NB4 (cell line): ENCODE data around the gene BRF1.

Source experiments
- MYC ChIP-seq: IDR thresholded peaks from 2 replicates; pipeline ENCODE4 v1.6.1; 2011; ENCODE audit warnings: low read depth, low read length
- POLR2A ChIP-seq: IDR thresholded peaks from 2 replicates; pipeline ENCODE4 v1.6.1; 2011; ENCODE audit warnings: mild to moderate bottlenecking; ENCODE audit not compliant: insufficient read length; ENCODE audit errors: extremely low read depth
- TF ChIP-seq, protein P1 (sequence below): IDR thresholded peaks from one replicate; pipeline ENCODE4 v1.5.1; 2012; ENCODE audit warnings: low read depth, low read length
- TF ChIP-seq, protein P2 (sequence below): IDR thresholded peaks from 2 replicates; pipeline ENCODE4 v1.6.1; 2011; ENCODE audit warnings: low read depth, low read length

DNA sequence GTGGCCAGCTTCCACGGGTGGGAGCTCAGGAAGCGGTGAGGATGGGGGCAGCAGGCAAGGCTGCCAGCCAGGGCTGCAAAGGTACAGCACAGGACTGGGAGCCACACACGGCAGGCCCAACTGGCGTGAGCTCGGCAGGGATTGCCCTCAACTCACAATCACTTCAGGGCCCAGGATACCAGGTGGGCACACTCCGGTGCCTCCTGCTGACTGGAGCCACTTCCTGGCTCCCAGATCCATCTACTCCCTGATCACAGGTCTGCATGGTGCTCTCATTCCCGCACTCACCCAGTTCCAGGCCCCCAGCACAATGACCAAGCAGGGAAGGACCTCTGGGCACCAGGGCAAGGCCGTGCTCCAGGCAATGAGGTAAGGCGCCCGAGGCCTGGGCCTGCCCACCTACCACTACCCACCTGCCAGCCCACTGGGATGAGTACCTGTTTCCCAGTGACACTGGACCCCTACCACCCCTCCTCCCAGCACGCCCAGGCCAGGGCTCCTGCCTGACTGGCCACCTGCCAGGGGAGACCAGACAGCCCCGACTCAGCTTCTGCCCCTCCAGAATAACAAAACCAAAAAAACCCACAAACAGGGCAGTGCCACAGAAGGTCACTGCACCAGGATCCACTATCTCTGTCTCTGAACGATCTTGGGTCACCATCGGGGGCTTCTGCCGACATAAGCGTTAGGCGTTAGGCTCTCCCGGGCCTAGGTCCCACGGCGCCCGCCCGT, 134.1 kb downstream of the BRF1 start:
- TF ChIP-seq, protein P1, sequence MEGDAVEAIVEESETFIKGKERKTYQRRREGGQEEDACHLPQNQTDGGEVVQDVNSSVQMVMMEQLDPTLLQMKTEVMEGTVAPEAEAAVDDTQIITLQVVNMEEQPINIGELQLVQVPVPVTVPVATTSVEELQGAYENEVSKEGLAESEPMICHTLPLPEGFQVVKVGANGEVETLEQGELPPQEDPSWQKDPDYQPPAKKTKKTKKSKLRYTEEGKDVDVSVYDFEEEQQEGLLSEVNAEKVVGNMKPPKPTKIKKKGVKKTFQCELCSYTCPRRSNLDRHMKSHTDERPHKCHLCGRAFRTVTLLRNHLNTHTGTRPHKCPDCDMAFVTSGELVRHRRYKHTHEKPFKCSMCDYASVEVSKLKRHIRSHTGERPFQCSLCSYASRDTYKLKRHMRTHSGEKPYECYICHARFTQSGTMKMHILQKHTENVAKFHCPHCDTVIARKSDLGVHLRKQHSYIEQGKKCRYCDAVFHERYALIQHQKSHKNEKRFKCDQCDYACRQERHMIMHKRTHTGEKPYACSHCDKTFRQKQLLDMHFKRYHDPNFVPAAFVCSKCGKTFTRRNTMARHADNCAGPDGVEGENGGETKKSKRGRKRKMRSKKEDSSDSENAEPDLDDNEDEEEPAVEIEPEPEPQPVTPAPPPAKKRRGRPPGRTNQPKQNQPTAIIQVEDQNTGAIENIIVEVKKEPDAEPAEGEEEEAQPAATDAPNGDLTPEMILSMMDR, result no peak
- TF ChIP-seq MYC (no peak), POLR2A (no peak)
- TF ChIP-seq, protein P2, sequence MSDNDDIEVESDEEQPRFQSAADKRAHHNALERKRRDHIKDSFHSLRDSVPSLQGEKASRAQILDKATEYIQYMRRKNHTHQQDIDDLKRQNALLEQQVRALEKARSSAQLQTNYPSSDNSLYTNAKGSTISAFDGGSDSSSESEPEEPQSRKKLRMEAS, result no peak
